ENCODE data around the gene CAMK1D.

CAMK1D gene

GRCh38 chr10:12529976-12530375 is 180.6 kb downstream of the CAMK1D start:
- no peak overlapping the region for H3K4me3 ChIP-seq (ENCODE audit: low read depth, low read length)
- DNase-seq (ENCODE audit: low read depth, low spot score) = no peak
- TF ChIP-seq CTCF (IDR thresholded peaks at IDR 0.05; ENCODE audit: insufficient read depth, low read length, missing control alignments) = no peak
- CTCF ChIA-PET = no interaction called here
- POLR2A ChIA-PET = no interaction called here

GRCh38 chr10:12531305-12532220 is 182.2 kb downstream of the CAMK1D start:
- ChIA-PET CTCF (no interaction called here), POLR2A (no interaction called here)
- no peak for TF ChIP-seq CTCF (IDR thresholded peaks at IDR 0.05; ENCODE audit: insufficient read depth, low read length, missing control alignments)
- DNase-seq (ENCODE audit: low read depth, low spot score) = no peak
- H3K4me3 ChIP-seq (ENCODE audit: low read depth, low read length) = no peak overlapping the region

GRCh38 chr10:12533151-12533550 is 183.8 kb downstream of the CAMK1D start:
- no peak for DNase-seq (ENCODE audit: low read depth, low spot score)

GRCh38 chr10:12533723-12534122 is 184.4 kb downstream of the CAMK1D start:
- POLR2A ChIA-PET = no interaction called here
- CTCF ChIA-PET = no interaction called here
- no peak for DNase-seq (ENCODE audit: low read depth, low spot score)
- H3K4me3 ChIP-seq (ENCODE audit: low read depth, low read length) = no peak overlapping the region
- TF ChIP-seq CTCF (IDR thresholded peaks at IDR 0.05; ENCODE audit: insufficient read depth, low read length, missing control alignments) = no peak

More at GRCh38 chr10:12533151-12533550, 183.8 kb downstream of the CAMK1D start:
- ChIA-PET CTCF (no interaction called here), POLR2A (no interaction called here)
- no peak overlapping the region for H3K4me3 ChIP-seq (ENCODE audit: low read depth, low read length)
- TF ChIP-seq CTCF (IDR thresholded peaks at IDR 0.05; ENCODE audit: insufficient read depth, low read length, missing control alignments) = no peak

- no peak for TF ChIP-seq CTCF (IDR thresholded peaks at IDR 0.05; ENCODE audit: insufficient read depth, low read length, missing control alignments)
- POLR2A ChIA-PET = no interaction called here
- DNase-seq (ENCODE audit: low read depth, low spot score) = no peak
- H3K4me3 ChIP-seq (ENCODE audit: low read depth, low read length) = no peak overlapping the region
- CTCF ChIA-PET = no interaction called here
Measured at GRCh38 chr10:12534824-12535223, 185.5 kb downstream of the CAMK1D start.

- POLR2A ChIA-PET = no interaction called here
- no peak for DNase-seq (ENCODE audit: low read depth, low spot score)
Measured at GRCh38 chr10:12535656-12536055, 186.3 kb downstream of the CAMK1D start.

More at GRCh38 chr10:12535656-12536055, 186.3 kb downstream of the CAMK1D start:
- H3K4me3 ChIP-seq (ENCODE audit: low read depth, low read length) = no peak overlapping the region
- no peak for TF ChIP-seq CTCF (IDR thresholded peaks at IDR 0.05; ENCODE audit: insufficient read depth, low read length, missing control alignments)
- CTCF ChIA-PET = no interaction called here
